HG03457 (cell line): ENCODE data around the gene ZNF527.
"Not testable (repeated sequence)": the region's sequence is repeated elsewhere in the genome, so short reads cannot be mapped to it uniquely, and the experiment has no call there.

Experiments used
- ATAC-seq: cut with Tn5 transposase; IDR thresholded peaks from one replicate; pipeline ENCODE4 v1.9.1; 2021; ENCODE audit warnings: moderate number of reproducible peaks; ENCODE audit not compliant: unreplicated experiment

The ZNF527 gene

GRCh38 chr19:37370880-37371661, at the start of gene ZNF527:
Gene ZNF527, plus strand, starts transcription at chr19:37371099. Its CDS starts 3,100 bp downstream, at chr19:37374199.
- peak; percentile 89 for ATAC-seq

- ATAC-seq, result no peak
Observed at GRCh38 chr19:37329686-37330085, 41.2 kb upstream of the ZNF527 start.

- no peak for ATAC-seq
Observed at GRCh38 chr19:37332839-37333238, 38.1 kb upstream of the ZNF527 start.

GRCh38 chr19:37333457-37333856, 37.4 kb upstream of the ZNF527 start:
- ATAC-seq, result no peak

GRCh38 chr19:37334179-37335071, 36.5 kb upstream of the ZNF527 start:
- peak; percentile 91 for ATAC-seq

GRCh38 chr19:37342753-37343152, 28.1 kb upstream of the ZNF527 start:
- ATAC-seq, result no peak

GRCh38 chr19:37346091-37346490, 24.8 kb upstream of the ZNF527 start:
- no peak for ATAC-seq

GRCh38 chr19:37348060-37348459, 22.8 kb upstream of the ZNF527 start:
- no peak for ATAC-seq

GRCh38 chr19:37353968-37354367, 16.9 kb upstream of the ZNF527 start:
- no peak for ATAC-seq

- ATAC-seq, result no peak
Observed at GRCh38 chr19:37355901-37356300, 15.0 kb upstream of the ZNF527 start.

GRCh38 chr19:37361994-37362393, 8.9 kb upstream of the ZNF527 start:
- ATAC-seq, result no peak

GRCh38 chr19:37362733-37363132, 8.2 kb upstream of the ZNF527 start:
- no peak for ATAC-seq

- ATAC-seq, result peak; percentile 18
Observed at GRCh38 chr19:37370386-37370879, 466 bp upstream of the ZNF527 start.

- no peak for ATAC-seq
Observed at GRCh38 chr19:37389234-37389633, 18.3 kb downstream of the ZNF527 start.

- not testable (repeated sequence) for ATAC-seq
Observed at GRCh38 chr19:37391399-37391798, 20.5 kb downstream of the ZNF527 start.

- ATAC-seq, result no peak
Observed at GRCh38 chr19:37401078-37401477, 30.2 kb downstream of the ZNF527 start.

- ATAC-seq, result no peak
Observed at GRCh38 chr19:37403403-37403802, 32.5 kb downstream of the ZNF527 start.

- not testable (repeated sequence) for ATAC-seq
Observed at GRCh38 chr19:37406140-37406846, 35.4 kb downstream of the ZNF527 start.

- ATAC-seq, result no peak
Observed at GRCh38 chr19:37412700-37413099, 41.8 kb downstream of the ZNF527 start.

- no peak for ATAC-seq
Observed at GRCh38 chr19:37413313-37414084, 42.6 kb downstream of the ZNF527 start.
